OCI-LY7 (cell line): ENCODE data around the gene MAML3.

ENCODE experiments used
- EZH2phosphoT487 ChIP-seq: fragments of 200-600 bp; sonication (generic); IDR thresholded peaks from 2 replicates; pipeline ENCODE4 v1.6.1; 2018; ENCODE audit warnings: low read depth, borderline replicate concordance, mild to moderate bottlenecking, mixed run types, antibody characterized with exemption, low read length, moderate library complexity, mixed read lengths
- TF ChIP-seq, protein P1 (sequence below): fragments of 200-600 bp; sonication (generic); conservative IDR thresholded peaks from 2 replicates; pipeline ENCODE4 v1.5.1; 2014; ENCODE audit warnings: mild to moderate bottlenecking, antibody characterized with exemption, low read length, moderate library complexity, mixed read lengths

DNA sequence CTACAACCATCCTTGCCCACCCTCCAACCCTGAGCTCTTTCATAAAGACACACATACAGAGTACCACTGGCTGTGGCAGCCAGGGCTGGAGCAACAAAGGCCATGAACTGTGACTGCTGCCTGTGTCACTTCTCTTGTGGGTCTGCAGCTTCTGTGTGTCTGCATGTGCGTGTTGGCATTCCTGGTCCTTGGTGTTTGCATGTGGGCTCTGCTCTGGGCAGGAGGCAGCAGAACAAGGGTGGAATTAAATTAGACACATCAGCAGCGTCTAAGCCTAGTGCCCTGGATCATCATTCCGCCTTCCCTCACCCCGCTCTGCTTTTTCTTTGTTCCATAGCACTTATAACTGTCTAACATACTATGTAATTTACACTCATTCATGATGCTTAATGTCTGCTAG is 330.6 kb downstream of the MAML3 start:
- TF ChIP-seq, protein P1, sequence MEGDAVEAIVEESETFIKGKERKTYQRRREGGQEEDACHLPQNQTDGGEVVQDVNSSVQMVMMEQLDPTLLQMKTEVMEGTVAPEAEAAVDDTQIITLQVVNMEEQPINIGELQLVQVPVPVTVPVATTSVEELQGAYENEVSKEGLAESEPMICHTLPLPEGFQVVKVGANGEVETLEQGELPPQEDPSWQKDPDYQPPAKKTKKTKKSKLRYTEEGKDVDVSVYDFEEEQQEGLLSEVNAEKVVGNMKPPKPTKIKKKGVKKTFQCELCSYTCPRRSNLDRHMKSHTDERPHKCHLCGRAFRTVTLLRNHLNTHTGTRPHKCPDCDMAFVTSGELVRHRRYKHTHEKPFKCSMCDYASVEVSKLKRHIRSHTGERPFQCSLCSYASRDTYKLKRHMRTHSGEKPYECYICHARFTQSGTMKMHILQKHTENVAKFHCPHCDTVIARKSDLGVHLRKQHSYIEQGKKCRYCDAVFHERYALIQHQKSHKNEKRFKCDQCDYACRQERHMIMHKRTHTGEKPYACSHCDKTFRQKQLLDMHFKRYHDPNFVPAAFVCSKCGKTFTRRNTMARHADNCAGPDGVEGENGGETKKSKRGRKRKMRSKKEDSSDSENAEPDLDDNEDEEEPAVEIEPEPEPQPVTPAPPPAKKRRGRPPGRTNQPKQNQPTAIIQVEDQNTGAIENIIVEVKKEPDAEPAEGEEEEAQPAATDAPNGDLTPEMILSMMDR, result no peak
- TF ChIP-seq EZH2phosphoT487, result no peak
